Fibroblast of lung (primary cell): Measurements from ENCODE around the gene ELAVL1.

Experiments used
- CTCF ChIP-seq, 2 donors: IDR thresholded peaks in 1 of 2; conservative IDR thresholded peaks in 1 of 2; 1 replicate in 1 of 2; 2 replicates in 1 of 2; pipeline ENCODE4 v1.5.1; 2011 to 2012; ENCODE audit warnings: low read length in 2 of 2, control low read depth in 1 of 2, inconsistent platforms in 1 of 2, low read depth in 1 of 2, mild to moderate bottlenecking in 1 of 2
- EZH2 ChIP-seq: IDR thresholded peaks from 2 replicates; pipeline ENCODE4 v1.5.1; 2012; ENCODE audit warnings: low read length, control low read depth, mild to moderate bottlenecking; ENCODE audit errors: missing control alignments

GRCh38 chr19:7953576-7953975, 51.9 kb downstream of the ELAVL1 start:
- TF ChIP-seq CTCF (conservative IDR thresholded peaks at IDR 0.05 in 1 of 2, IDR thresholded peaks at IDR 0.05 in 1 of 2; ENCODE audit: low read depth in 1 of 2, low read length in 2 of 2) (no peak), EZH2 (no peak)
